HG02981 (cell line): ENCODE data around the gene PEX26.
"Not testable (repeated sequence)": the region's sequence is repeated elsewhere in the genome, so short reads cannot be mapped to it uniquely, and the experiment has no call there.

Source experiments
- ATAC-seq: cut with Tn5 transposase; IDR thresholded peaks from one replicate; pipeline ENCODE4 v1.9.1; 2021; ENCODE audit warnings: mild to moderate bottlenecking, moderate library complexity; ENCODE audit not compliant: unreplicated experiment

PEX26 gene

GRCh38 chr22:18077639-18078328 is at the start of gene PEX26:
Gene PEX26, plus strand, starts transcription at chr22:18077990. Its CDS starts 387 bp downstream, at chr22:18078377.
- peak; percentile 96 for ATAC-seq

GRCh38 chr22:18028817-18029527 is 48.8 kb upstream of the PEX26 start:
- ATAC-seq = no peak

- no peak for ATAC-seq
These were observed 48.0 kb upstream of the PEX26 start for GRCh38 chr22:18029686-18030267.

- no peak for ATAC-seq
These were observed 45.9 kb upstream of the PEX26 start for GRCh38 chr22:18031695-18032454.

DNA sequence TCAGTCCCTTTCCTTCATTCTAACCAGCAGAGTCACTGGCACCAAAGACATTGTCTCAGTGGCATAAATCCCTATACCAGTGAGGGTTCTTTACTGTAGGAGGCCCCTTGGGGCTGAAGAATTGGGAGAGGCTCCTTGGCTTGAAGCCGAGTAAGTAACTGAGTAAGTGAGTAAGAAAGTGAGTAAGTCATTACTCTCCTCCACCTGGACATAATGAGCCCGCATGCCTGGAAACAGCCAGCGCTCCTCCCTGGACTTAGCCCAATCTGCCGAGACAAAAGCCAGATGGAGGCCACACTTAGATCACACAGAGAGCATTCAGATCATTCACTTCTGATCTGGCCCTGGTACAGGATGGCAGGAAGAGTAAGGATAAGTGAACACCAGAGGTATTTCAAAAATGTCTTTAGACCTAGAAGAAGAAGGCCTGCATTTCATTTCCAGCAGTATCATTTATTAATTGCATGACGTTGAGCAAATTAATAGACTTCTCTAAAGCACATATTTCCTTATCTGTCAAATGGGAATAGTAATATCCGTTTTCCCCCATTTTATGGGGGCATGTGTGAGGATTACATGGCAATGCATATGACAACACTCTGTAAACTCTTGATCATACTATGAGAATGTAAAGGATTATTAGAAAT is 45.2 kb upstream of the PEX26 start:
- no peak for ATAC-seq

DNA sequence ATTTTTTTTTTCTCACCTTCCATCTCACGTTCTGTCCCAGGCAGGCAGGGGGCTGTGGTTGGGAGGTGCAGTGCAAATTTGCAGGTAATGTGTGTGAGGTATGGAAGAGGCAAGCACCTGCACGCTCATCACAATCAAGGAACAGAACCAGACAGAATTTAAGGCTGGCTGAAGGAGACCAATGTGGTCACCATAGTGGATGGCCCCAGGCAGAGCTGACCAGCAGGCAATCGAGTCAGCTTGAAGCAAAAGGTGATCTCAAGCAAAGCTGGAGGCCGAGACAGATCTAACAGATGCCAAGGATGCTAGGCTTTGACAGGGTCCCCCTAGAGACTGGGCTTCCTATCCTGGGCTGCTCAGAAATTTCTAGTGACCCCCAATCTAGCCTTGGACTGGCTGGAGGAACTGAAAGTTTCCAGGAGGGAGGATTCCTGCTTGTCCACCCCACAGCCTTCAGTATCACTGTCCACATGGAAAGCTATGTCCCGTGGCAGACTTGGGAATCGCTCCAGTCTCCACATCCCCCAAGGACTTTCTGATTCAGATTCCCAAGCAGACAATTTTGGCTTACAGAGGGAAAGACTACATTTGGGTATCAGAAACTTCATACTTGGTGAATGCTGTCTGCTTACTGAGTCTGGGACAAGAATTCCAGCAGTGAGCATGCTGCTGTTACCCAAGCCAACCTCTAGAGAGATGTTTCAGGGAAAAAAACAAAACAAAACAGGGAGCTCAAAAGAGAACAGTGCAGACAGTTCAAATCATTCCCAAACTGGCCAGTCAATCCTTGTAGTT is 44.4 kb upstream of the PEX26 start:
- no peak for ATAC-seq

DNA sequence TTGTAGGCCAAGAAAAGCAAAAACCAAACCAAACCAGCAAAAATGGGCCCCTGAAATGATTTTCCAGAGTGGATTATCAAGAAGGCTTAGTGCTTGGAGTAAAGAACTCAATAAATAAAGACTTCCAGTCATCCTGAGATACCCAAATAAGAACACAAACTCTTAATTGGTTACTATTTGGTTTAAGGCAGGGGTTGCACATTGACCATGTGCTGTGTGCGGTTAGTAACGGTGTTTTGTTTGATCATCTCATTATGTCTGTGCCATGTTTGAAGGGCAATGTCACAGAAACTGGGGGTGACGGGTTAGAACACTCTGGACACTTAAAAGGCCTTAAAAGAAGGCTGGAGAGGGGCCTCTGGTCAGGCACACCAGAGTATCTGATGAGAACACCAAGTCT is 43.7 kb upstream of the PEX26 start:
- no peak for ATAC-seq

GRCh38 chr22:18035751-18036150 is 42.0 kb upstream of the PEX26 start:
- no peak for ATAC-seq

GRCh38 chr22:18040898-18041297 is 36.9 kb upstream of the PEX26 start:
- not testable (repeated sequence) for ATAC-seq

GRCh38 chr22:18042685-18043084 is 35.1 kb upstream of the PEX26 start:
- no peak for ATAC-seq

- ATAC-seq = no peak
These were observed 33.1 kb upstream of the PEX26 start for GRCh38 chr22:18044548-18045271.

GRCh38 chr22:18045794-18046193 is 32.0 kb upstream of the PEX26 start:
- no peak for ATAC-seq

DNA sequence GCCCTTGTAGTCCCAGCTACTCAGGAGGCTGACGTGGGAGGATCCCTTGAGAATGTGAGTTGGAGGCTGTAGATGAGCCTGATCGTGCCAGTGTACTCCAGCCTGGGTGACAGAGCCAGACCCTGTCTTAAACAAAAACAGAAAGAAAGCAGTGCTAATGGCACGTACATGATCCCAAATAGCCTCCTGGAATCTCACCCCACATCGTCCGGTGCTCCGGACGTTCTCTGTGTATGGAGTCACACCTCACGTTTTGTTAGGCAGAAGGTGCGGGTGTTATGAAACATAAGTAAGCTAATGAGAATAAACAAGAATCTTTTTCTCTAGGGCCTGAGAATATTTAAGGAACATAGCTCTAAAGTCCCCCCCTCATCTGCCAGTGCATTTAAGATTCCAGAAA is 29.7 kb upstream of the PEX26 start:
- ATAC-seq = no peak

GRCh38 chr22:18048441-18048898 is 29.3 kb upstream of the PEX26 start:
- ATAC-seq = no peak

GRCh38 chr22:18050065-18050464 is 27.7 kb upstream of the PEX26 start:
- ATAC-seq = no peak

DNA sequence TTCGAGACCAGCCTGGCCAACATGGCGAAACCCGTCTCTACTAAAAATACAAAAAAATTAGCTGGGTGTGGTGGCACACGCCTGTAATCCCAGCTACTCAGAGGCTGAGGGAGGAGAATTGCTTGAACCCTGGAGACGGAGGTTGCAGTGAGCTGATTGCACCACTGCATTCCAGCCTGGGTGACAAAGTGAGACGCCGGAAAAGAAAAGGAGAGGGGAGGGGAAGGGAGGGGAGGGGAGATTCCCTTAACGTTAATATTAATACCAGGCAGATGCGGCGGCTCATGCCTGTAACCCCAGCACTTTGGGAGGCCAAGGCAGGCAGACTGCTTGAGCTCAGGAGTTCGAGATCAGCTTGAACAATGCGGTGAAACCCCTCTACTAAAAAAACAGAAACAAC is 26.7 kb upstream of the PEX26 start:
- ATAC-seq = not testable (repeated sequence)

- not testable (repeated sequence) for ATAC-seq
These were observed 24.4 kb upstream of the PEX26 start for GRCh38 chr22:18053216-18053946.

- ATAC-seq = no peak
These were observed 22.1 kb upstream of the PEX26 start for GRCh38 chr22:18055619-18056160.
